GM15510 (cell line): ENCODE data around the gene ZNF574.

ENCODE experiments used
- POLR2A ChIP-seq: IDR thresholded peaks from 3 replicates; pipeline ENCODE4 v1.6.1; 2011; ENCODE audit warnings: borderline replicate concordance; ENCODE audit not compliant: insufficient read length; ENCODE audit errors: extremely low read depth

Gene ZNF574

GRCh38 chr19:42083537-42083936, 7.6 kb downstream of the ZNF574 start:
- TF ChIP-seq POLR2A = no peak

- no peak for TF ChIP-seq POLR2A
Observed at GRCh38 chr19:42086188-42086736, 10.3 kb downstream of the ZNF574 start.

GRCh38 chr19:42086770-42087550, 11.0 kb downstream of the ZNF574 start:
- no peak for TF ChIP-seq POLR2A

- no peak for TF ChIP-seq POLR2A
Observed at GRCh38 chr19:42088471-42089190, 12.7 kb downstream of the ZNF574 start.

- no peak for TF ChIP-seq POLR2A
Observed at GRCh38 chr19:42089191-42089750, 13.3 kb downstream of the ZNF574 start.

GRCh38 chr19:42089772-42090171, 13.8 kb downstream of the ZNF574 start:
- no peak for TF ChIP-seq POLR2A

GRCh38 chr19:42090672-42091071, 14.7 kb downstream of the ZNF574 start:
- no peak for TF ChIP-seq POLR2A

- no peak for TF ChIP-seq POLR2A
Observed at GRCh38 chr19:42091300-42091699, 15.3 kb downstream of the ZNF574 start.

- TF ChIP-seq POLR2A = no peak
Observed at GRCh38 chr19:42091742-42092141, 15.8 kb downstream of the ZNF574 start.

GRCh38 chr19:42092350-42092749, 16.4 kb downstream of the ZNF574 start:
- TF ChIP-seq POLR2A = no peak

GRCh38 chr19:42093505-42093904, 17.5 kb downstream of the ZNF574 start:
- TF ChIP-seq POLR2A = no peak

- TF ChIP-seq POLR2A = no peak
Observed at GRCh38 chr19:42093926-42094325, 18.0 kb downstream of the ZNF574 start.

GRCh38 chr19:42095142-42095813, 19.3 kb downstream of the ZNF574 start:
- no peak for TF ChIP-seq POLR2A

GRCh38 chr19:42095814-42096230, 19.9 kb downstream of the ZNF574 start:
- no peak for TF ChIP-seq POLR2A
